D341Med (cell line): Measurements from ENCODE around the gene PRSS38.

Source experiments
- DNase-seq: peaks from one replicate; pipeline ENCODE4 v3.0.0; 2012; ENCODE audit warnings: low spot score

PRSS38 gene

DNA sequence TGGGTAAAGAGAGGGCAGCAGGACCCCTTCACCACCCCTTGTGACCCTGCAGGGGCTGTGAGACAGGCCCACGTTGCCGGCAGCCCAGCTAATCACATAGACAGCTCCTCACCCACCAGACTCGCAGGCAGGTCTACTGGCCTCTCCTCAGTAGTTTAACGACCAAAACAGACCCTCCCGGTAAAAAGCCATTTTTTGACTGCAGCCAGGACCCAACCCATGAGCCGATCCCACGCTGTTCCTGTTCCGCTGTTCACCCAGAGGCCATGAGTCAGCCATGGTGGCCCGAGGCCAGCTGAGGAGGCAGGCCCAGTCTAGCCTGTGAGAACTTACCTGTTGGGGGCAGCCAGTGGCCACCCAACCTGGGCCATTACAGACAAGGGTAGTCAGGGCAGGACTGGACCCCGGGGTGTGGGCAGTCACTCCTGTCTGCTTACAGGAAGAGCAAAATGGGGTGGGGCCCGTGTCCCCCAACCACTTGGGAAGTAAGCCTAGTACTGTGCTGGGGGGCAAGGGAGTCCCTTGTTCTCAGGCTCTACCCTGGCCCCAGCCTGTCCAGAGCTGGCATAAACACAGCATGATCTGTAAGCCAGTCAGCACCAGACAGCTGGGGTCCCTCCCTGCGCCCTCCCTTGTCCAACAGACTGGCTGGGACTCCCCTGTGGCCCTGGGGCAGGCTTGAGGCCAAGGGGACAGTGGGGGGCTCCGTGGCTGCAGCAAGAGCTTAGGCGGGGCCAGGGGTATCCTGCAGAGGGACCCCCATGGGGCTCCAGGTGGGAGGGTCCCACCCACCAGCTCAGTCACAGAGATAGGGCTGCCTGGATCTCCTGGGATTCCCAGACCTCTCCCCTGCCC, 70.4 kb downstream of the PRSS38 start:
- peak; percentile 33 for DNase-seq

DNA sequence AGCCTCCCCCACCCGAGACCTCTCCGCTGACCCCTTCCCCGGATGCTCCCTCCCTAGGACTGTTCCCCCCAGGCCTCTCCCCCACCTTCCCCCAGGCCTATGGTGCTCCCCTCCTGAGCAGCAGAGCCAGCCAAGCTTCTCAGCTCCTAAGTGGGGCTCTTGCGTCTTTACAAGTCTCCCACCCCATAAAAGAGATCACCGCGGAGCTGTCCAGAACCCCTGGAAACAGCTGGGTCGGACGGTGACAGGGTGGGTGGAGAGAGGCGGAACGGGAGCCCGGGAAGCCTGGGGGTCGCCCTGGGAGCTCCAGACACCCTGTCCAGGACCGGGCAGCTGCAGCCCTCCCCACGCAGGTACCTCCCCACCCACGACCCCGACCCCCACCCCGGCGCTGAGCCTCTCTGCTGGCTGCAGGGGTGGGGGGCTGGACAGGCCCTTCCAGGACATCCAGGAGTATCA, 71.1 kb downstream of the PRSS38 start:
- DNase-seq, result peak; percentile 41

DNA sequence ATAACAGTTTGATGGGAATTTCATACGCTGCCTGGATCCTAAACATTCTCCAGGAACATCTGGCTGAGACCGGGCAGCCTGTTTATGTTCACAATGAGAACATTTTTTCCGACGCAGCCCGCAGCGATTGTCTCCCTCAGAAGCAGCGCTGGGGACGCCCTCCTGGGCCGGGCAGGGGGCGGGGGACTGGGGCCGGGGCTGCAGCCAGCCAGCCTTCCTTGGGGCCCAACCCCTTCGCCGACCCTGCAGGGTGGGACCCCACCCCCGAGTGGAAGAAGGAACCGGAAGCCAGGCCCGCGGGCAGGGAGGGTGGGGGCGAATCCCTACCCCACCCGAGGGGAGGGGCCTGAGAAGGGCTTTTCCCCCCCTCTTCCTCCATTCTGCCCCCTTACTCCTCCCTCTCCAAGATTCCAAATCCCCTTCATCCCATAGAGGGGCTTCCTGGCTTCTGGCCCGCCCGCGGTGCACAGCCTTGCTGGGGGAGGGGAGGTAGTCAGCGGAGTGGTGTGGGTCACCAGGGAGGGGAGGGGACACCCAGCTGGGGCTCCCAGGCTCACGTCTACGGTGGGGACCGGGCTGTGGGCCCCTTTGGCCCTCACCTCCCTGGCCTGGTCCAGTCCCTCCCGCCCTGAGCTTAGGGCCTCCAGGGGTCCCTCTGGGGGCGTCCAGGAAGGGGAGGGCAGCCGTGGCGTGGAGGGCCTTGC, 71.7 kb downstream of the PRSS38 start:
- DNase-seq, result peak; percentile 41

DNA sequence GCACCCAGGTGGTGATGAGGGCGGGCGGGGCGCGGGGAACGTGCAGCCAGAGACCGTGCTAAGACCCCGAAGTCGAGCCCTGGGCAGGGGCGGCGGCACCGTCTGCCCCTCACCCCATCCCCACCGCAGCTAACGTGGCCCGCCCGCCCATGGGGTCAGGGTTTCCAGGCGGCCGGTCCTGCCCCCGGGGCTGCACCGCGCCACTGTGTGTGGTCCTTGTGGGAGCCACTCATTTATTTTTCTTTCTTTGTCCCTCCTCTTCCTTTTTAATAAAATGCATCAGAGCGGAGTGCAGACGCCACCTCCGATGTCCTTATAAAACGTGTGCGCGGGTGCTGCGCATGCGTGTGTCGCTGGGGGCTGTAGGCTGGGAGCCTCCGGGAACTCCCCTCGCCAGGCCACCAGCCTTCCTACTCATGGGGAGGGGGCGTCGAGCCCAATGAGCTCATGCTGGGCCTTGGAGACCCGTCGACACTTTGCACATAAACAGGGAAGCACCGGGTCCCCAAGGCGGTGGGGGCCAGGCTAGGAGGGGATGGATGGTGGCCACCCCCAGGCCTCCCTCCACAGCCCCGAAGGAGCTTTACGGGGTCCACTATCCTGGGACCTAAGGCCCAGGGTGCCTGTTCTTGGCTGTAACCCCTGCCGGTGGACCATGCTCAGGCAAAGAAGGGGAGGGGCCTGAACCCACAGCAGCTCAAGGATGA, 72.4 kb downstream of the PRSS38 start:
- DNase-seq, result no peak

DNA sequence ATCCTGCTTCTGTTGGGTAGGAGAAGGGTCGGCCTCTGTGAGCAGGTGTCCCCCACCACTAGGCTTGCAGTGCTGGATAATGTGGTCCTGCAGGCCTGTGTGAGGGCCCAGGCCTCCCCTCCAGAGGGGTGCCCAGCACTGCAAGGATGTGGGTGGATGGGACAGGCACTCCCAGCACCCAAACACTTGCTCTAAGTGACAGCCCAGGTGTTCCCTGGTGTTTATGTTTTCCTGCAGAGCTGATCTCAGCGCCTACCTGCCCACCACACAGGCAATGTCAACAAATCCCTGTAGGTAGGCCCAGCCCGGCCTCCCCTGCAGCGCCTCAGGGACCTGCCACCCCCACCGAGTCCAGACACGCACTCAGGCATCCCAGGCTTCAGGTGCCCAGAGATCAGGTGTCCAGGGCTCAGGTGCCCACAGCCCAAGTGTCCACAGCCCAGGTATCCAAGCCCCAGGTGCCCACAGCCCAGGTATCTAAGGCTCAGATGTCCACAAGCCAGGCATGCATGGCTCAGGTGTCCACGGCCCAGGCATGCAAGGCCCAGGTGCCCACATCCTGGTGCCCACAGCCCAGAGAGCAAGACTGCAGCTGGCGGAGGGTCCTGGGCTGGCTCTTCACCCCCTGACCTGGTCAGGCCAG, 73.0 kb downstream of the PRSS38 start:
- peak; percentile 30 for DNase-seq

DNA sequence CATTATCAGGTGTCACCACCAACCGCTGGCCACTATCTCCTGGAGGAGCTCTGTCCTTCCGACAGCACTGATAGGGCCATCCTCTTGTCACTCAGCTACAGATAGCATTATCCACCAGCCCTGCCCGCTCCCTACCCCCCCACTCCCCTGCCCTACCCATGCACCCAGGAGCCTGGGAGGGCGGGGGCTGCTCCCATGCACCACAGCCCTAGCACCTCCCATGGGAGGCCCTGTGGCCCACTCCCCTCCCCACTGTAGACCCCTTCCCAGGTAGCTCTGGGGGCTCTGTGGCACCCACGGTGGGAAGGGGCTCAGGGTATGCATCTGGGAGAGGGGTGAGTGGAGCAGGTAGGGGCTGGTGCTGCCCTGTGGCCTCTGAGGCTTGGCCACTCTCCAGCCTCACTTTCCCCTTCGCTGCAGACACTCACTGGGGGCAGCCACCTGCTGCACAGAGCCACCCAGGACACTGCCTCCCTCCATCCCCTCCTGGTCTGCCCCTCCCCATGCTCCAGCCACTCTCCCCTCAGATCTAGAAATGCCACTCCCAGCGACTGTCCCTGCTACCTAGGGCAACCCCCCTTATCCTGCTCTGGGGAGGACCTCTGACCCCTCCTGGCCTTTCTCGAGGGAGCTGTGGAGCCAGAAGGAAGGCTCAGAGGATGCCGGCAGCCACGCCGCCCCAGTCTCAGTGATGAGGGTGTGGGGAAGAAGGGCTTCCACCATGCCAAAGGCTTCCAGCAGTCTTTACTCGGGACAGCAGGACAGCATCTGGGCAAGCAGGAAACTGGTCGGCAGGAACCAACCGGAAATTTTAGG, 73.8 kb downstream of the PRSS38 start:
- peak; percentile 36 for DNase-seq

DNA sequence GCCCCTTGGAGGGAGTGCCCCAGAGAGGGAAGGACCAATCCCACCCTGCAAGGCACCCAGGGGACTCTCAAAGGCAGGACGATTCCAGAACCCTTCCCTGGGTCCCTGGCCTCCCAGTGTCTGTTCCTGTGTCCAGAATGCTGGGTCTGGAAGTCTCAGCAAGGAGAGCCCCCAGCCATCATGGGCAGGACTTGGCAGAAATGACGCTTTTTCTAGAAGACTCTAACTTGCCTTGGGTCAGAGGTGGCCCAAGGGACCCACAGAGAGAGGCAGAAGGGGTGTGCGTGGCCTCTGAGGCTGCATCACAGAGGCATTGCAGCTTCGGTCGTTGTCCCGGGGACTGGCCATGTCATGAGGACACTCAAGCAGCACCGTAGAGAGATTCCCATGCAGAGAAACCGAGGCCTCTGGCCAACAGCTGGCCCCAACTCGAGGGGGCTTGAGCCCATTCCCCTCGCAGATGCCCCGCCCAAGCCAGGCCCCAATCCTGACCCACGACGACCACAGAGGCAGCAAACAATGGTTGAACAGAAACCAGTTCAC, 74.5 kb downstream of the PRSS38 start:
- no peak for DNase-seq

DNA sequence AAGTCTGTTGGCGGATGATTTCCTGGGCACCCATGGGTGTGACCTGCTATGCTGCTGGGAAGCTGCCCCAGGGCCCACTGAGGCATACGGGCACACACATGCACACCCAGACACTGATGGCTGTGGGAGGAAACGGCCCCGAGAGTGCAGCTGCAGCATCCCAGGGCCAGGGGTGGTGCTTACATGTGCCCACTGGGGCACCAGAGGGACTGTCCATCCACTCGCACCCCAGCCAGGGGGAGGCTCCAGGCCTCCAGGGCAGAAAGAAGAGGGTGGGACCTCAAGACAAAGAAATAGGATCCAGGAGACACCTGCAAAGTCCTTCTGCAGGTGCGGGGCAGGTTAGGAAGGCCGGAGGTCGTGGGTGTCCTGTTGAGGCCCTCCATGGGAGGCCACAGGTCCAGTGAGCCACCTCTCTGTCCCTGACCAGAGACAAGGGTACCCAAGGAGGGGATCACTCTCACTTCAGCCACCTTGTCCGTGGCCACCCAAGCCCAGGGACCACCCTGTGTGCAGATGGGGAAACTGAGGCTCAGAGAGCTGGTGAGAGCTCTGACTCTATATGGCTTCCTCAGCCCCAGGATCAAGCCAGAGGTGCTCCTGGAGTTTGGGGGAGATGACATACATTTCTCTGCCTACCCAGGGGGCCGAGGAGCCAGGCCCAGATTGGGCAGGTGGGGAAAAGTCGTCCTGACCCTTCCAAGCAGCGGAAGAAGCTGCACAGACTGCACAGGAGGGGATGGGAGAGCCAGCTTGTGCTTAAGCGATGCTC, 75.2 kb downstream of the PRSS38 start:
- DNase-seq, result peak; percentile 30

DNA sequence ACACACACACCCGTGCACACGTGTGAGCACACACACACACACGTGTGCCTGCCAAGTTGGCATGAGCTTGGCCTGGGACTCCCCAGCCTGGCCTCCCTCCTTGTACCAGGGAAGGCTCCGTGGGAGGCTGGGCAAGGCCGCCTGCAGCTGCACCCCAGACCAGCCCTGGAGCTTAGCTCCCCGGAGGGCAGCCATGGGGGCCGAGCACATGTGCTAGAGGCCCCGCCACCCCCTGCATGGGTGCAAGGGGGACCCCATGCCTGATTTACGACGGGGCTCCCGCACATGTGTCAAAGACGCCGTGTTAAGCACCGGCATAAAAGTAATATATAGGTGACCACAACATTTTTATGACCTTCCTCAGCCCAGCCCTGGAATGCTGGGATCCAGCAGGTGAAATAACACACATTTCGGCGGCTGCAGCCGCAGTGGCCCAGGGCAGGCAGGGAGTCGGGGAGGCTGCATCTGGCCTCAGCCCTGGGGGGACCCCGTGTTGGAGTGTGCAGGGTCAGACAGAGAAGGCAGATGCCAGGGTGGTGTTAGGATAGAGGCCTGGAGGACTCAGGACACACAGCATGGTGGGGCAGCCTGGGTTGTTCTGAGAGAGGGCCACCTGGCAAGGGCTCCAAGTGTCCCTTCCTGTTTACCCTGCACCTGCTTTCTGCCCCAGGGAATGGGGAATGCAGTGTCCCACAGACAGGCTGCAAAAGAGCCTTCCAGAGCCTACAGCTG, 75.9 kb downstream of the PRSS38 start:
- DNase-seq, result peak; percentile 27

DNA sequence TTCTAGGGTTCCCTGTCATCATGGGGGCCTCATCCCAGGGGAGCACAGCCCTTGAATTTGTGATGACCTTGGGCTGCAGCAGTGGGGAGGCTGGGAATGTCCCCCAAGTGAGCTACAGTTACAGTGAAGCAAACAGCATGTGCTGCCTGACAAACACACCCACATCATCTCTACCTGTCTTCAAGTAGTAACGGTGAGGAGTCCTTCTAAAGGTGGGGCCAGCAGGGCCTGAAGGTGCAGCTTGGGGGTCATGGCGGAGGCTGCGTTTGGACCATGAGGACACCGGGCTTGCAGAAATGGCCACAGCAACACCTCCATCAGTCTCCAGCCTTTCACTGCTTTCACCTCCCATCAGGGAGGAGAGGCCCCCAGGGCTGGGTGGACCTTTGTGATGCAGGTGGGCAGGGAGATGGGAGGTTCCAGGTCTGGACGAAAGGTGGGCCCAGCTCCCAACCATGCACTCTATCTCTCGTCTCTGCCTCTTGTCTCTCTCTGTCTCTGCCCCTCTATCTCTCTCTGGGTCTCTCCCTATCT, 76.5 kb downstream of the PRSS38 start:
- DNase-seq, result peak; percentile 32

DNA sequence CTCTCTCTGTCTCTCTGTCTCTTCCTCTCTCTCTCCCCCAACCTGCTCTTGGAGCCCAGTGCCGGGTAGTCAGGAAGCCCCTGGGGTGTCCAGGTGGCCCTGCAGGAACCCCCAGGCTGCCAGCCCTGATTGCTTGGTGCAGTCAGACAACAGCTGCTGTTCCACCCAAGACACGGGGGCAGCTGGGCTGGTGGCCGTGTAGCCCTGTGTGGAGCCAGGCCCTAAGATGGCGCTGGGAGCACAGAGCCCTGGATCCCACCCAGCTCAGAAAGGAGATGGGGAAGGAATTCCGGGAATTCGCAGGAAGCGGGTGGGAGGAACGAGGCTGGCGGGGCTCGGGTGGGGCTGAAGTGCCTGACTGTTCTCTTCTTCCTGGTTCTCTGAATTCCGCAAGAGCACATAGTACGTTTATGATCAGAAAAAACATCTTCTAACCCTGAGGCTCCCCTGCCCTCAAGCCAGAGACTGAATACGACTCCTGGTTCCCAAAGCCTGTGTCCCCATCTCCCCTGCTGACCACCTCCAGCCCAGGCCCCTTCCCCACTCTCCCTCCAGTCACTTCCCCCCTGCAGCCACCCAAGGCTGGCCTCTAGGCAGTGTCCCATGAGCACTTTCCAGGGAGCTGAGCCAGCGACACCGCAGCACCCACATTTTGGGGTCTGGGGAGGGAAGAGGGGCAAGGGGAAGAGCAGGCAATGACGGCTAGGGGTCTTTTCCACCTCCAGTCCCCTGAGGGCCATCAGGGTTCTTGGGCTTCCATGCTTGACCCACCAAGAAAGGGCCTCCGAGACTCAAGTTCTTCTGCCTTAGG, 77.2 kb downstream of the PRSS38 start:
- peak; percentile 38 for DNase-seq

DNA sequence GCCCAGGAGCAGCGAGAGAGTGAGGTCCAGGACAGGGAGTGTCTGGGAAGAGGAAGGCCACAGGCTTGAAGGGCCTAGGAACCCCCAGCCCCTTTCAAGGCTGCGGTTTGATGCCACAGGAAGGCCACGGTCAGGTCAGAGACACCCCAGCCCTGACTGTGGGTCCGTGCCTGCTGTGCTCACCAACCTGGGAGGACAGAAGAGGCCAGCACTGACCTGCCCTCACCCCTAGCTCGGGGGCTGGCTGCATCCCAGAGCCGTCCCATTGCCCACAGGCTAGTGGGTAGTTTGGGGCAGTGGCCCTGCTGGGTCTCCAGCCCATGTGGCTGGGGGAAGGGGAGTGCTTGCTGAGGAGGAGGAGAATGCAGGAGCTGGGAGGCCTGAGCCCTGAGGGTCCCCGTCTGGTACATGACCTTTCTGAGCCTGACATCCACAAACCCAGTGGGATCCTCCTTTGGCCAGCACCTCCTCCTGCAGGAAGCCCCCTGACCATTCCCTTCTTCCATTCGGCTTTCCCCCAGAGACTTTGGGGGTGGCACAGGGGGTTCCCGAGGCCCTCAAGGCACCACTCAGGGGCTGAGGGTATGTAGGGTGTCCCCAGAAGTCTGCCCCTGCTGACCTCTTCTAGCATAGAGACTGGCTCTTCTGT, 77.9 kb downstream of the PRSS38 start:
- DNase-seq, result no peak

DNA sequence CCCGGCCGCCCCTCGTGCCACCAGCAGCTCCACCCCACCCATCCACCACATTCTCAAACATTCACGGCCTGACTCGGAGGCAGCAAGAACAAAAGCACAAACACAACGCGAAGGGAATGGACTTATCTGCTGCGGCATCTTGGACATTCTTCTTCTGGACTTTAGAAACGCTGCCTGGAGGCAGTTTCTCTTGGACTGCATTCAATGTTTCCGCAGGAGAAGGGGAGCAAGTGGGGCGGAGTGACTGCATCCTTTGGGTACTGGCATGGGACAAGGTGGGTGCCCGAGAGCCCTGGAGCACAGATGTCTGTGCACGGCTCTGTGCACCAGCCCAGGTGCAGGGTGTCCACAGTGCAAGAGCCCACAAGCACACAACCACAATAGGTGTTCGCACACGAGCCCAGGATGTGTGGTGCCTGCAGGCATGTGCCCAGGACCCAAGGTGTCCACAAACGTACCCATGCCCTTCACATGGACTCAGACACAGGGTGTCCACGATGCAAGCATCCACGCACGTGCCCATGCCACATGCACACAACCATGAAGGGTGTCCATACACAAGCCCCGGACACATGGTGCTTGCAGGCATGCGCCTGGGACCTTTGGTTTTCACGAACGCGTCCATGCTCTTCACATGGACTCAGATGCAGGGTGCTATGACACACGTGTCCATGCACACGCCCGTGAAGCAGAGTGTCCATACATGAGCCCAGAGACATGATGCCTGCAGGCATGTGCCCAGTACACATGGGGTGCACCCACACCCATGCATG, 78.7 kb downstream of the PRSS38 start:
- no peak for DNase-seq

DNA sequence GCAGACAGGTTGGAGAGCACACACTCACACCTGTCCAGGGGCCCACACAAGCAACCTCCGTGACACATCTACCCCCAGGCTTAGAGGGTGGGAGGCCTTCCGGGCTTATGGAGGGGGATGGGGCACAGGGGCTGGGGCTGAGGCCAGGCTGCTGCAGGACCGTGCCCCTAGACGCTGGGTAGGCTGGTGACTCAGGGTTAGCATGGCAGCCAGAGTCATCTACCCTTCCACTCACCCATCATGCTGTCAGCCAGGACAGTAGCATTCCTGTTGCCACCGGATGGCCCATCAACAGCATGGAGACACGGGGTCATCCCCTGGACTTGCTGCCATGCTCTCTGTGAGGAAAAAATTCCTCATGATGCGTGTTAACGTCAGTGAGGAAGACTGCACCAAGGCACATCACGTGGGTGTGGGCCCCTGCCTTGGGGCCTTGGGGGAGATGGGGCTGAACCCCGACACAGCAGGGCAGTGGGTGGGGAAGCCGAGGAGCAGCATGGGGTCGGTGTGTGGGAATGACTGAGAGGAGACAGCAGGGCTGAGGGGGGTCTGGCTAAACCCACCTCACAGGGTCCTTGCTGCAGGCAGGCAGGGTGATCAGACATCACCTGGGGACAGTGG, 79.5 kb downstream of the PRSS38 start:
- DNase-seq, result no peak
